Peyer's patch (tissue), 4 donors: ENCODE measurements around the gene FILIP1. TPM values are rescaled to one million over a fixed set of nuclear protein-coding genes. Genes with fewer than 3 reads are reported as not detected.
A peak's percentile ranks its signal among the peaks of the same experiment; 100 is the strongest.

Source experiments
- DNase-seq, 3 donors: peaks; one replicate each; pipeline ENCODE4 v3.0.0-alpha.2; 2017 to 2019
- H3K27ac ChIP-seq, 4 donors: fragments of 200-600 bp; sonication (generic); one replicate each; pipeline ENCODE4 v1.5.1; 2016 to 2019
- H3K27me3 ChIP-seq, 2 donors: fragments of 200-600 bp; sonication (generic); one replicate each; pipeline ENCODE4 v1.5.1; 2019
- H3K36me3 ChIP-seq, 3 donors: fragments of 200-600 bp; sonication (generic); one replicate each; pipeline ENCODE4 v1.5.1; 2016 to 2019
- H3K4me1 ChIP-seq, 4 donors: fragments of 200-600 bp; sonication (generic); one replicate each; pipeline ENCODE4 v1.5.1; 2016 to 2019
- H3K4me3 ChIP-seq, 4 donors: fragments of 200-600 bp; sonication (generic); 1 replicate in 3 of 4; 2 replicates in 1 of 4; pipeline ENCODE4 v1.5.1; 2016 to 2019; ENCODE audit warnings: mild to moderate bottlenecking in 1 of 4
- H3K9me3 ChIP-seq, 4 donors: fragments of 200-600 bp; sonication (generic); one replicate each; pipeline ENCODE4 v1.5.1; 2016 to 2019; ENCODE audit warnings: mild to moderate bottlenecking in 1 of 4
- CTCF ChIP-seq, 6 experiments: fragments of 450-650 bp in 4 of 6; fragments of 200-600 bp in 2 of 6; sonication (generic) in 1 of 6; IDR thresholded peaks; one replicate each; pipeline ENCODE4 v1.5.1; 2017 to 2019; ENCODE audit warnings: antibody characterized with exemption in 6 of 6, mild to moderate bottlenecking in 3 of 6, moderate library complexity in 1 of 6
- POLR2A ChIP-seq, 2 donors: fragments of 450-650 bp; IDR thresholded peaks; one replicate each; pipeline ENCODE4 v1.5.1; 2017; ENCODE audit warnings: antibody characterized with exemption in 2 of 2, mild to moderate bottlenecking in 2 of 2, moderate library complexity in 2 of 2
- total RNA-seq, 4 donors: library from RNA; depleted of rRNA; stranded (reverse); fragments of >200 nt; gene quantifications; one replicate each; pipeline ENCODE4 v1.1.0, GENCODE V29; 2016

Gene FILIP1
- total RNA-seq, 4 donors from 2014 or later = 1.1 to 7.4 (median 4.0) TPM

- no peaks in the 10 kb centered on the region for H3K27me3 ChIP-seq
- no peaks in the 10 kb centered on the region for H3K4me1 ChIP-seq
- no peak overlapping the region for H3K4me3 ChIP-seq
- no peak for DNase-seq
- H3K36me3 ChIP-seq = no peaks in the 10 kb centered on the region
- H3K27ac ChIP-seq = no peak overlapping the region
- TF ChIP-seq CTCF (IDR thresholded peaks at IDR 0.05) (no peak), POLR2A (IDR thresholded peaks at IDR 0.05) (no peak)
- H3K9me3 ChIP-seq = no peaks in the 10 kb centered on the region
Observed at GRCh38 chr6:75516757-75517156, 23.2 kb upstream of the FILIP1 start.

GRCh38 chr6:75512591-75512990 is 19.0 kb upstream of the FILIP1 start:
- no peak for TF ChIP-seq CTCF (IDR thresholded peaks at IDR 0.05)
- TF ChIP-seq POLR2A (IDR thresholded peaks at IDR 0.05) = no peak

GRCh38 chr6:75505424-75505823 is 11.8 kb upstream of the FILIP1 start:
- Histone ChIP-seq H3K9me3 (no peaks in the 10 kb centered on the region), H3K4me3 (no peak overlapping the region), H3K27me3 (no peaks in the 10 kb centered on the region), H3K4me1 (no peaks in the 10 kb centered on the region), H3K36me3 (no peaks in the 10 kb centered on the region), H3K27ac (no peak overlapping the region)
- TF ChIP-seq CTCF (IDR thresholded peaks at IDR 0.05) (no peak), POLR2A (IDR thresholded peaks at IDR 0.05) (no peak)
- no peak for DNase-seq

More at GRCh38 chr6:75512591-75512990, 19.0 kb upstream of the FILIP1 start:
- Histone ChIP-seq H3K4me3 (no peak overlapping the region), H3K9me3 (no peaks in the 10 kb centered on the region), H3K4me1 (no peaks in the 10 kb centered on the region), H3K27ac (no peak overlapping the region), H3K36me3 (no peaks in the 10 kb centered on the region), H3K27me3 (no peaks in the 10 kb centered on the region)
- no peak for DNase-seq

GRCh38 chr6:75504465-75505222 is 11.0 kb upstream of the FILIP1 start:
- Histone ChIP-seq H3K4me1 (no peaks in the 10 kb centered on the region), H3K9me3 (no peaks in the 10 kb centered on the region), H3K36me3 (no peaks in the 10 kb centered on the region), H3K4me3 (no peak overlapping the region), H3K27me3 (no peaks in the 10 kb centered on the region), H3K27ac (no peak overlapping the region)
- DNase-seq = no peak
- TF ChIP-seq CTCF (IDR thresholded peaks at IDR 0.05) (peak in 1 of 6 experiments; percentile 11), POLR2A (IDR thresholded peaks at IDR 0.05) (no peak)

- DNase-seq = no peak
- Histone ChIP-seq H3K36me3 (no peaks in the 10 kb centered on the region), H3K27me3 (no peaks in the 10 kb centered on the region), H3K9me3 (no peaks in the 10 kb centered on the region), H3K27ac (no peak overlapping the region), H3K4me3 (no peak overlapping the region), H3K4me1 (no peaks in the 10 kb centered on the region)
- TF ChIP-seq CTCF (IDR thresholded peaks at IDR 0.05) = no peak
- no peak for TF ChIP-seq POLR2A (IDR thresholded peaks at IDR 0.05)
Observed at GRCh38 chr6:75503291-75503690, 9.7 kb upstream of the FILIP1 start.
